HepG2 (cell line): Measurements from ENCODE around the gene MSI2. TPM values are rescaled to one million over a fixed set of nuclear protein-coding genes. Genes with fewer than 3 reads are reported as not detected.
"Not testable (repeated sequence)": the region's sequence is repeated elsewhere in the genome, so short reads cannot be mapped to it uniquely, and the experiment has no call there.

Experiments used
- ATAC-seq: fragments of 200-7000 bp; cut with Tn5 transposase; 3 replicates; pipeline ENCODE4 v1.9.1; 2020; ENCODE audit warnings: mild to moderate bottlenecking, moderate library complexity
- BruUV-seq: library from RNA; stranded (reverse); fragments of 400-500 nt; replicated peaks from 2 replicates; lab custom pipeline; 2021; lab: Mats Ljungman, UMichigan
- CTCF ChIA-PET: fragments of 300-600 bp; formaldehyde crosslinking; extraction: SDS; loops from one replicate; lab custom pipeline; 2021; ENCODE audit warnings: low total read pairs, inconsistent platforms, low intra/inter-chr PET ratio; lab: Yijun Ruan, JAX
- POLR2A ChIA-PET: fragments of 350-600 bp; sonication (Branson Sonifier 250); formaldehyde crosslinking; loops from one replicate; lab custom pipeline; 2020; ENCODE audit warnings: antibody characterized with exemption, inconsistent platforms; lab: Yijun Ruan, JAX
- DNase-seq: peaks from one replicate; pipeline ENCODE4 v3.0.0-alpha.2; 2015; ENCODE audit warnings: low spot score
- FAIRE-seq: peaks from 3 replicates; lab custom pipeline; 2011; peaks lifted over from hg19 to GRCh38; lab: Jason Lieb, UNC
- H2AFZ ChIP-seq: one replicate; pipeline ENCODE4 v1.6.1; 2011; ENCODE audit warnings: low read length, inconsistent platforms
- H3K27ac ChIP-seq: fragments of 300-600 bp; 3 replicates; pipeline ENCODE4 v1.8.0; 2011; ENCODE audit warnings: mixed run types, mild to moderate bottlenecking, mixed read lengths, low read length, inconsistent platforms; ENCODE audit not compliant: insufficient read depth; ENCODE audit errors: extremely low read length
- H3K27me3 ChIP-seq, 2 experiments: fragments of 200-600 bp in 1 of 2; 2 replicates in 1 of 2; 3 replicates in 1 of 2; pipeline versions ENCODE4 v1.6.0 to v1.8.0; 2011; ENCODE audit warnings: low read length in 2 of 2, mild to moderate bottlenecking in 2 of 2, moderate library complexity in 2 of 2, inconsistent platforms in 1 of 2; ENCODE audit not compliant: insufficient read depth in 2 of 2, control insufficient read depth in 1 of 2
- H3K36me3 ChIP-seq, 2 experiments: fragments of 200-600 bp in 1 of 2; replicated peaks in 1 of 2; 2 replicates in 1 of 2; 3 replicates in 1 of 2; pipeline versions ENCODE4 v1.5.1 to v1.8.0; 2011; ENCODE audit warnings: low read length in 2 of 2, inconsistent platforms in 1 of 2; ENCODE audit not compliant: insufficient read depth in 2 of 2, control insufficient read depth in 1 of 2
- H3K4me1 ChIP-seq: 2 replicates; pipeline ENCODE4 v1.5.1; 2012; ENCODE audit warnings: low read length, inconsistent platforms; ENCODE audit not compliant: insufficient read depth
- H3K4me2 ChIP-seq: 2 replicates; pipeline ENCODE4 v1.6.0; 2011; ENCODE audit warnings: low read depth, low read length, inconsistent platforms
- H3K4me3 ChIP-seq, 3 experiments: fragments of 200-600 bp in 1 of 3; sonication (generic), shearing (Covaris generic) in 1 of 3; replicated peaks in 1 of 3; 2 replicates each; pipeline ENCODE4 v1.5.1; 2011 to 2016; ENCODE audit warnings: low read length in 3 of 3, inconsistent platforms in 2 of 3, low read depth in 2 of 3, mild to moderate bottlenecking in 2 of 3, control low read depth in 1 of 3, mixed read lengths in 1 of 3; ENCODE audit not compliant: insufficient read depth in 1 of 3
- H3K79me2 ChIP-seq: one replicate; pipeline ENCODE4 v1.6.1; 2011; ENCODE audit warnings: low read length, inconsistent platforms; ENCODE audit not compliant: insufficient read depth
- H3K9ac ChIP-seq: 2 replicates; pipeline ENCODE4 v1.6.0; 2011; ENCODE audit warnings: mild to moderate bottlenecking, low read depth, low read length, inconsistent platforms; ENCODE audit not compliant: insufficient read depth
- H3K9me3 ChIP-seq: 2 replicates; pipeline ENCODE4 v1.5.1; 2012; ENCODE audit warnings: mild to moderate bottlenecking, low read length
- H4K20me1 ChIP-seq: 2 replicates; pipeline ENCODE4 v1.6.0; 2011; ENCODE audit warnings: inconsistent platforms, mild to moderate bottlenecking, low read length, moderate library complexity; ENCODE audit not compliant: insufficient read depth
- FOXM1 ChIP-seq: sonication (generic); formaldehyde crosslinking; IDR thresholded peaks from 2 replicates; pipeline ENCODE4 v1.5.0; 2020; ENCODE audit warnings: missing genetic modification reagents
- HES4 ChIP-seq: sonication (generic); formaldehyde crosslinking; IDR thresholded peaks from 2 replicates; pipeline ENCODE4 v1.9.0; 2021; ENCODE audit warnings: mild to moderate bottlenecking, missing genetic modification reagents, borderline replicate concordance
- MEF2D ChIP-seq: sonication (generic); formaldehyde crosslinking; IDR thresholded peaks from 2 replicates; pipeline ENCODE4 v1.5.1; 2020; ENCODE audit warnings: mild to moderate bottlenecking, missing genetic modification reagents
- PPARG ChIP-seq: conservative IDR thresholded peaks from 2 replicates; pipeline ENCODE4 v1.6.1; 2016; ENCODE audit warnings: missing biosample characterization, missing genetic modification reagents
- RBM22 ChIP-seq: fragments of 200-400 bp; formaldehyde crosslinking; optimal IDR thresholded peaks from 2 replicates; pipeline ENCODE3; 2017; ENCODE audit warnings: mild to moderate bottlenecking, low read length, moderate library complexity
- THAP11 ChIP-seq: IDR thresholded peaks from 2 replicates; pipeline ENCODE4 v1.6.1; 2016; ENCODE audit warnings: missing biosample characterization, missing genetic modification reagents
- ZBTB7B ChIP-seq: sonication (generic); formaldehyde crosslinking; IDR thresholded peaks from 2 replicates; pipeline ENCODE4 v1.4.0; 2020; ENCODE audit warnings: missing genetic modification reagents
- ZKSCAN1 ChIP-seq: fragments of 150-350 bp; IDR thresholded peaks from 2 replicates; pipeline ENCODE4 v1.6.1; 2014; ENCODE audit warnings: low read length
- WGBS: methylation state at CpG from one replicate; pipeline ENCODE4 v1.1.6; 2017; ENCODE audit warnings: low lambda C conversion rate; 5-methylcytosine and 5-hydroxymethylcytosine counted together
- in situ Hi-C: cut with HindIII; loops from 2 replicates; pipeline ENCODE4 v1.10.0; 2017; ENCODE audit warnings: low pct_unique_long_range_greater_than_20kb; ENCODE audit not compliant: extremely low pct_ligation_motif_present
- intact Hi-C: fragments of 100-400 bp; cut with micrococcal nuclease; formaldehyde crosslinking; loops from one replicate; pipeline ENCODE4 v1.10.0; 2022; ENCODE audit not compliant: unreplicated experiment
- polyA plus RNA-seq, 8 experiments: library from polyadenylated mRNA; depleted of rRNA in 3 of 8; stranded (reverse) in 7 of 8; unstranded in 1 of 8; fragments of >200 nt; fragmentation: Illumina TruSeq in 4 of 8; extraction: Trizol in 4 of 8; gene quantifications; 2 replicates each; pipeline versions ENCODE4 v1.2.1 to v1.2.3, GENCODE V29; 2011 to 2016; ENCODE audit warnings: low read depth in 4 of 8, missing spikeins in 1 of 8, mixed read lengths in 1 of 8; ENCODE audit not compliant: insufficient read depth in 1 of 8
- total RNA-seq, 5 experiments: library from RNA; depleted of rRNA; stranded (reverse); fragments of >200 nt; fragmentation: Illumina TruSeq; extraction: Trizol; gene quantifications; 2 replicates each; pipeline ENCODE4 v1.2.3, GENCODE V29; 2016; ENCODE audit warnings: low read depth in 1 of 5
- TF ChIP-seq, protein P1 (sequence below): sonication (generic); formaldehyde crosslinking; IDR thresholded peaks from 2 replicates; pipeline ENCODE4 v1.4.0; 2020; ENCODE audit warnings: missing genetic modification reagents, borderline replicate concordance

MSI2 gene
- total and polyA plus RNA-seq, 2 of the 13 experiments (the other 11 are each of a cell fraction or from before 2014, with no cell fraction given) = 77.5 to 78.4 TPM

DNA sequence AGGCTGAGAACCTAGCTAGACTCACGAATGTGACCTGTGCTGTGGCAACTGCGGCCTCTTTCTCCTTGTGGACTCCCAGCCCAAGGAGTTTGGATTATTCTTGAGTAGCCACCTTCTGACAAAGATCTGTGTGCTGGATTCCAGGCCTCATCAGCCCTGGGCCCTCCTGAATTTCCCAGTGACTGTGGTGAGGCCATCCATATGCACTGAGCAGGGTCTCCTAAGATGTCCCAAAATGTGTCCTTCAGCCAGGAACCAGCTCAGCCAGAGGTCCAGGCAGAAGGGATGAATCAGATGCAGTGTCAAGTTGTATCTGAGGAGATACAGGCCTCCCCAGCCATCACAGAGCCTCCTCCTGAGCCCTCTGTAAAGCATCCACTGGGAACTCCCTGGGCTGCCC lies 364.3 kb downstream of the MSI2 start:
- Histone ChIP-seq H3K27me3 (no peaks in the 10 kb centered on the region), H4K20me1 (no peaks in the 10 kb centered on the region), H3K4me3 (no peak overlapping the region), H2AFZ (no peak overlapping the region), H3K4me2 (no peak overlapping the region), H3K9me3 (no peaks in the 10 kb centered on the region), H3K36me3 (peaks cover 31 to 67% of the 10 kb centered on the region in 2 experiments), H3K4me1 (no peaks in the 10 kb centered on the region), H3K9ac (no peak overlapping the region), H3K79me2 (no peaks in the 10 kb centered on the region), H3K27ac (no peak overlapping the region)
- ATAC-seq (no peak), DNase-seq (no peak), FAIRE-seq (no peak)
- in situ Hi-C loops = no loop called here
- TF ChIP-seq, protein P1, sequence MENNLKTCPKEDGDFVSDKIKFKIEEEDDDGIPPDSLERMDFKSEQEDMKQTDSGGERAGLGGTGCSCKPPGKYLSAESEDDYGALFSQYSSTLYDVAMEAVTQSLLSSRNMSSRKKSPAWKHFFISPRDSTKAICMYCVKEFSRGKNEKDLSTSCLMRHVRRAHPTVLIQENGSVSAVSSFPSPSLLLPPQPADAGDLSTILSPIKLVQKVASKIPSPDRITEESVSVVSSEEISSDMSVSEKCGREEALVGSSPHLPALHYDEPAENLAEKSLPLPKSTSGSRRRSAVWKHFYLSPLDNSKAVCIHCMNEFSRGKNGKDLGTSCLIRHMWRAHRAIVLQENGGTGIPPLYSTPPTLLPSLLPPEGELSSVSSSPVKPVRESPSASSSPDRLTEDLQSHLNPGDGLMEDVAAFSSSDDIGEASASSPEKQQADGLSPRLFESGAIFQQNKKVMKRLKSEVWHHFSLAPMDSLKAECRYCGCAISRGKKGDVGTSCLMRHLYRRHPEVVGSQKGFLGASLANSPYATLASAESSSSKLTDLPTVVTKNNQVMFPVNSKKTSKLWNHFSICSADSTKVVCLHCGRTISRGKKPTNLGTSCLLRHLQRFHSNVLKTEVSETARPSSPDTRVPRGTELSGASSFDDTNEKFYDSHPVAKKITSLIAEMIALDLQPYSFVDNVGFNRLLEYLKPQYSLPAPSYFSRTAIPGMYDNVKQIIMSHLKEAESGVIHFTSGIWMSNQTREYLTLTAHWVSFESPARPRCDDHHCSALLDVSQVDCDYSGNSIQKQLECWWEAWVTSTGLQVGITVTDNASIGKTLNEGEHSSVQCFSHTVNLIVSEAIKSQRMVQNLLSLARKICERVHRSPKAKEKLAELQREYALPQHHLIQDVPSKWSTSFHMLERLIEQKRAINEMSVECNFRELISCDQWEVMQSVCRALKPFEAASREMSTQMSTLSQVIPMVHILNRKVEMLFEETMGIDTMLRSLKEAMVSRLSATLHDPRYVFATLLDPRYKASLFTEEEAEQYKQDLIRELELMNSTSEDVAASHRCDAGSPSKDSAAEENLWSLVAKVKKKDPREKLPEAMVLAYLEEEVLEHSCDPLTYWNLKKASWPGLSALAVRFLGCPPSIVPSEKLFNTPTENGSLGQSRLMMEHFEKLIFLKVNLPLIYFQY (CRISPR knock-in tag) = no peak
- TF ChIP-seq THAP11 (no peak), ZKSCAN1 (no peak), PPARG (CRISPR knock-in tag) (no peak), MEF2D (no peak), ZBTB7B (CRISPR knock-in tag) (no peak), HES4 (no peak), FOXM1 (CRISPR knock-in tag) (no peak), RBM22 (peak; percentile 13)
- ChIA-PET POLR2A (no interaction called here), CTCF (no interaction called here)
- BruUV-seq = no TSS peak
- 92% methylated on average over 2 of the region's 2 CpGs for WGBS
- intact Hi-C loops = no loop called here

- H3K27ac ChIP-seq, H3K27me3 ChIP-seq, H3K9ac ChIP-seq, BruUV-seq, in situ Hi-C loops, H3K4me2 ChIP-seq, H3K4me3 ChIP-seq, H2AFZ ChIP-seq, H3K9me3 ChIP-seq, CTCF ChIA-PET, POLR2A ChIA-PET, DNase-seq, ATAC-seq, FAIRE-seq, H4K20me1 ChIP-seq, intact Hi-C loops, H3K79me2 ChIP-seq: not testable (repeated sequence)
- H3K4me1 ChIP-seq = peaks cover 11% of the 10 kb centered on the region
- peaks cover 27 to 65% of the 10 kb centered on the region in 2 experiments for H3K36me3 ChIP-seq
- 95% methylated on average over 6 of the region's 6 CpGs for WGBS
Measured at GRCh38 chr17:57621791-57622190, 365.5 kb downstream of the MSI2 start.
